ENCODE results near the gene BEAN1.

- no peak for TF ChIP-seq CTCF (conservative IDR thresholded peaks at IDR 0.05)
- TF ChIP-seq EZH2 (IDR thresholded peaks at IDR 0.05; ENCODE audit: low read depth), result no peak
Observed at GRCh38 chr16:66487580-66488275, 60.6 kb downstream of the BEAN1 start.

Data from PC-9 (cell line).